ENCODE data around the gene BMF.
"Not testable (repeated sequence)": the region's sequence is repeated elsewhere in the genome, so short reads cannot be mapped to it uniquely, and the experiment has no call there.

BMF gene

DNA sequence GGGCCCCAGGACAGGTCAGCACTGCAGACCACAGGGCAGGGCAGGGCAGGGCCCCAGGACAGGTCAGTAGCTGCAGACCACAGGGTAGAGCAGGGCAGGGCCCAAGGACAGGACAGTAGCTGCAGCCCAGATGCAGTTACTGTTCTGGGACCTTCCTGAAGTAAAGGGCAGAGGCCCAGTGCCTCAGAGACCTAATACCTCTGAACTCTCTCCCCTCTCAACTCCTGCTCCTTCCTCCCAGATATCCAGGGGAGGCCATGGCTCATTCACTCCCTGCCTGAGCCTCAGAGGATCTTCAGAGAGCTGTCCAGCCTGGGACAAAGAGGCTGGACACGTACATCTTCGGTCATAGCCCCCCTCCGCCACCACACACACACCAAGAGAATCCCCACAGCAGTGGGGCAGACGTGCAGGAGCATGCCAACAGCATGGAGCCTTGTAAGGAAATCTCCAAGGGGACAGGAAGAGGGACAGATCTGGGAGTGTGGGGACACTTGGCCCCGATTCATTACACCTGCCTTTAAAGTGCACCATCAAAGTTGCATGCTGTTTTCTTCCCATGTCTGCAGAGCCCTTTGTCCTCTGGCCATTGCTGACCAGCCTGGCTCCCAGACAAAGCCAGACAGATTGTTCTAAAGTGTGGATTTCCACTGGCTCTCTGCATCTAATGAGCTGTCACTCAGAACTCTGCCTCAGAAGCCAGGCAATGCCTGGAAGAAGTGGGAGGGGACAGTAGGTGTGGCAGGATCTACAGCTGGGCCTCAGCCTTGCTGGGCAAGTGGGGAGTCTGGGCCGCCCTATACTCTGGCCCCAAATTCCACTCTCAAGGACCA lies 28.0 kb upstream of the BMF start:
- in situ Hi-C loops (cut with MboI; ENCODE audit: low pct_unique_long_range_greater_than_20kb, low sequenced_read_pairs, unreplicated experiment): no loop called here
- TF ChIP-seq, protein P1, sequence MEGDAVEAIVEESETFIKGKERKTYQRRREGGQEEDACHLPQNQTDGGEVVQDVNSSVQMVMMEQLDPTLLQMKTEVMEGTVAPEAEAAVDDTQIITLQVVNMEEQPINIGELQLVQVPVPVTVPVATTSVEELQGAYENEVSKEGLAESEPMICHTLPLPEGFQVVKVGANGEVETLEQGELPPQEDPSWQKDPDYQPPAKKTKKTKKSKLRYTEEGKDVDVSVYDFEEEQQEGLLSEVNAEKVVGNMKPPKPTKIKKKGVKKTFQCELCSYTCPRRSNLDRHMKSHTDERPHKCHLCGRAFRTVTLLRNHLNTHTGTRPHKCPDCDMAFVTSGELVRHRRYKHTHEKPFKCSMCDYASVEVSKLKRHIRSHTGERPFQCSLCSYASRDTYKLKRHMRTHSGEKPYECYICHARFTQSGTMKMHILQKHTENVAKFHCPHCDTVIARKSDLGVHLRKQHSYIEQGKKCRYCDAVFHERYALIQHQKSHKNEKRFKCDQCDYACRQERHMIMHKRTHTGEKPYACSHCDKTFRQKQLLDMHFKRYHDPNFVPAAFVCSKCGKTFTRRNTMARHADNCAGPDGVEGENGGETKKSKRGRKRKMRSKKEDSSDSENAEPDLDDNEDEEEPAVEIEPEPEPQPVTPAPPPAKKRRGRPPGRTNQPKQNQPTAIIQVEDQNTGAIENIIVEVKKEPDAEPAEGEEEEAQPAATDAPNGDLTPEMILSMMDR (IDR thresholded peaks at IDR 0.05; ENCODE audit: extremely low read depth, insufficient read depth, missing control alignments): no peak
- DNase-seq (ENCODE audit: low spot score): no peak

DNA sequence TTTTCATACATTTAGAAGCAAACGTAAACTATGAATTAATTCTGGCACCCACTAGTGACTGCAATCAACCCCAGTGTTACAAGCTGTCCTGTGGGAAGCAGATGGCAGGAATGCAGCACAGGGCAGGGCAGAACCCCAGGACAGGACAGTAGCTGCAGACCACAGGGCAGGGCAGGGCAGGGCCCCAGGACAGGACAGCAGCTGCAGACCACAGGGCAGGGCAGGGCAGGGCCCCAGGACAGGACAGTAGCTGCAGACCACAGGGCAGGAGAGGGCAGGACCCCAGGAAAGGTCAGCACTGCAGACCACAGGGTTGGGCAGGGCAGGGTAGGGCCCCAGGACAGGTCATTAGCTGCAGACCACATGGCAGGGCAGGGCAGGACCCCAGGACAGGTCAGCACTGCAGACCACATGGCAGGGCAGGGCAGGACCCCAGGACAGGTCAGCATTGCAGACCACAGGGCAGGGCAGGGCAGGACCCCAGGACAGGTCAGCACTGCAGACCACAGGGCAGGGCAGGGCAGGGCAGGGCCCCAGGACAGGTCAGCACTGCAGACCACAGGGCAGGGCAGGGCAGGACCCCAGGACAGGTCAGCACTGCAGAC lies 27.3 kb upstream of the BMF start:
- in situ Hi-C loops (cut with MboI; ENCODE audit: low pct_unique_long_range_greater_than_20kb, low sequenced_read_pairs, unreplicated experiment); DNase-seq (ENCODE audit: low spot score): not testable (repeated sequence)

DNA sequence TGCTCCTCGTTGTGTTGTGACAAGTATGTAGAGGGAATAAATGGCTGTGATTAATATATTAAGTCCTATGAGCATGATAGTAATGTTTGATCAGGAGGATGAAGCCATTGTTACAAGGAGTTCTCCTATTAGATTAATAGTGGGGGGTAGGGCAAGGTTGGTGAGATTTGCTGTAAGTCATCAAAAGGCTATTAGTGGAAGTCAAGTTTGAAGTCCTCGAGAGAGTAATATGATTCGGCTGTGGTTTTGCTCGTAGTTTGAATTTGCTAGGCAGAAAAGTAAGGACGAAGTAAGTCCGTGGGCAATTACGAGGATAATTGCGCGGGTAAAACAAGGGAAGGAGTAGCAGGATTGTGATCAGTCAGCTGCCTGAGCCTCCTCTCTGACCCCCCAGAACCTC lies 26.2 kb upstream of the BMF start:
- no peak for DNase-seq (ENCODE audit: low spot score)
- in situ Hi-C loops (cut with MboI; ENCODE audit: low pct_unique_long_range_greater_than_20kb, low sequenced_read_pairs, unreplicated experiment): no loop called here
- TF ChIP-seq, protein P1 (IDR thresholded peaks at IDR 0.05; ENCODE audit: extremely low read depth, insufficient read depth, missing control alignments): no peak

DNA sequence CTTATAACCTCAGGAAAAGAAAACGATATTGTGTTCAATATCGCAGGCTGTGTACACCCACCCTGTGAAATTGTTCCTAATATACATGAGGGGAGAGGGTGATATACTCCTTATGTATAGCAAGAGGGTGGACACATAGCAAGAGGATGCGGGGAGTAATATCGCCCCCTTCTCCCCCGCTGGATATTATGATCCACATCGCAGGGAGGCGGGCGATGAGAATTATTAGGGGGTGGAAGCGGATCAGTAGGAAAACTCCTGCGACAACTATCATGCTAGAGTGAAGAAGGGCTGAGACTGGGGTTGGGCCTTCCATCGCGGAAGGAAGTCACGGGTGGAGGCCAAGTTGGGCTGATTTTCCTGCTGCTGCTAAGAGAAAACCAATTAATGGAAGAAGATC lies 24.9 kb upstream of the BMF start:
- TF ChIP-seq, protein P1 (IDR thresholded peaks at IDR 0.05; ENCODE audit: extremely low read depth, insufficient read depth, missing control alignments): no peak
- DNase-seq (ENCODE audit: low spot score): no peak
- in situ Hi-C loops (cut with MboI; ENCODE audit: low pct_unique_long_range_greater_than_20kb, low sequenced_read_pairs, unreplicated experiment): no loop called here

DNA sequence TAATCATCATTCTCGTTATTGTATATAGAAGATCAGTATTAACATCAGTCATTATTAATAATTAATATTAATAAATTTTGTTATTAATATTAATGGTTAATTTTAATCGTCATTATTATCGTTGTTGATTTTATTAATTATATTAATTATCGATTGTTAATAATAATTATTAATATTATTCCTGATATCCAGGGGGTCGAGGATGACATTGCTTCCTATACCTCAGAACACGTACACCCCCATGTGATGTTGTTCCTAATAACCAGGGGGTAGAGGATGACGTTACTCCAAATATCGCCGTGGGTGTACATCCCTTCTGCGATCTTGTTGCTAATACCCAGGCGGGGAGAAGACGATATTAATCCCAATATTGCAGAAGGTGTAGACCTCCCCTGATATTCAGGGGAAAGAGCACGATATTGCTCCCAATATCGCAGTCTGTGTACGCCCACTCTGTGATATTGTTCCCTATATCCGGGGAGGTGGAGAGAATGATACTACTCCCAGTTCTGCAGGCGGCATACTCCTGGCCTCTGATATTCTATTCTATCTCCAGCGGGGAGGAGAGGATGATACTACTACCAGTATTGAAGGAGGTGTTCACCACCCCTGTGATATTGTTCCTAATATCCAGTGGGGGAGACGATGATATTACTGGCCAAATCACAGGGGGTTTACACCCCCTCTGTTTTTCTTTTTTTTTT lies 22.3 kb upstream of the BMF start:
- in situ Hi-C loops (cut with MboI; ENCODE audit: low pct_unique_long_range_greater_than_20kb, low sequenced_read_pairs, unreplicated experiment): no loop called here

DNA sequence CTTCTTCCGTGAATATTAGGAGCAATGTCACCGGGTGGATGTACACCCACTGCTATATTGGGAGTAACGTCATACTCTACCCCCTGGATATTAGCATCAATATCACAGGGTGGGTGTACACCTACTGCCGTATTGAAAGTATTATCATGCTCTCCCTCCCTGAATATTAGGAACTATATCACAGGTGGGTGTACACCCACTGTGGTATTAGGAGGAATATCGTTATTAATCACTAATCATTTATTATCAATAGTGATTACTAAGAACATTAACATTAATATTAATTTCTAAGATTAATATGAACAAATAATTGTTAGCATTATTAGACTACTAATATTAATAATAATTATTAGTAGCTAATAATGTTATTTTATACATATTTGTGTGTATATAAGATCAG lies 21.4 kb upstream of the BMF start:
- in situ Hi-C loops (cut with MboI; ENCODE audit: low pct_unique_long_range_greater_than_20kb, low sequenced_read_pairs, unreplicated experiment): no loop called here
- TF ChIP-seq, protein P1 (IDR thresholded peaks at IDR 0.05; ENCODE audit: extremely low read depth, insufficient read depth, missing control alignments): no peak
- no peak for DNase-seq (ENCODE audit: low spot score)

More for the DNA sequence above, 22.3 kb upstream of the BMF start:
- no peak for DNase-seq (ENCODE audit: low spot score)
- TF ChIP-seq, protein P1 (IDR thresholded peaks at IDR 0.05; ENCODE audit: extremely low read depth, insufficient read depth, missing control alignments): no peak

All from GM13977 (cell line).